Measurements from ENCODE around the gene RBM6.

The RBM6 gene

GRCh38 chr3:50111757-50112156 is 171.8 kb downstream of the RBM6 start:
- Histone ChIP-seq H3K9me3 (ENCODE audit: control insufficient read depth, insufficient read depth, low read length) (no peaks in the 10 kb centered on the region), H3K9ac (ENCODE audit: low read depth, low read length) (no peak overlapping the region), H3K4me1 (ENCODE audit: insufficient read depth, low read length) (no peaks in the 10 kb centered on the region), H3K36me3 (ENCODE audit: insufficient read depth, low read length) (peaks cover 68% of the 10 kb centered on the region)

GRCh38 chr3:50112462-50112861 is 172.5 kb downstream of the RBM6 start:
- H3K36me3 ChIP-seq (ENCODE audit: insufficient read depth, low read length) = peaks cover 65% of the 10 kb centered on the region
- no peaks in the 10 kb centered on the region for H3K4me1 ChIP-seq (ENCODE audit: insufficient read depth, low read length)
- H3K9ac ChIP-seq (ENCODE audit: low read depth, low read length) = no peak overlapping the region
- H3K9me3 ChIP-seq (ENCODE audit: control insufficient read depth, insufficient read depth, low read length) = no peaks in the 10 kb centered on the region

- Histone ChIP-seq H3K9ac (ENCODE audit: low read depth, low read length) (no peak overlapping the region), H3K36me3 (ENCODE audit: insufficient read depth, low read length) (peaks cover 50% of the 10 kb centered on the region), H3K9me3 (ENCODE audit: control insufficient read depth, insufficient read depth, low read length) (no peaks in the 10 kb centered on the region), H3K4me1 (ENCODE audit: insufficient read depth, low read length) (no peaks in the 10 kb centered on the region)
Observed at GRCh38 chr3:50117120-50117519, 177.2 kb downstream of the RBM6 start.

DNA sequence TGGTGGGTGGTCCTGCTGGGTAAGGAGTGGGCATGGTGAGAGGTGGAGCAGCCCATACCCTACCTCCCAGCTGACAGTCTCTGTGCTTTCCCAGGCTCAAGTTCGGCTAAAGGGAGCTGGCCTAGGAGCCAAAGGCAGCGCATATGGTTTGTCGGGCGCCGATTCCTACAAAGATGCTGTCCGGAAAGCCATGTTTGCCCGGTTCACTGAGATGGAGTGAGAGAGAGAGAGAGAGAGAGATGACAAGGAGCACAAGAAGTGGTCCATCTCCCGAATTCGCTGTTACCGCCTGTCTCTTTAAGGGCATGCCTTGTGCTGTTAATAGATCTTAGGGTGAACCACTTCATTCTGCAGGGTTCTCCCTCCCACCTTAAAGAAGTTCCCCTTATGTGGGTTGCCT is 178.3 kb downstream of the RBM6 start:
- H3K36me3 ChIP-seq (ENCODE audit: insufficient read depth, low read length) = peaks cover 41% of the 10 kb centered on the region

GRCh38 chr3:50119786-50120185 is 179.8 kb downstream of the RBM6 start:
- Histone ChIP-seq H3K9ac (ENCODE audit: low read depth, low read length) (no peak overlapping the region), H3K9me3 (ENCODE audit: control insufficient read depth, insufficient read depth, low read length) (no peaks in the 10 kb centered on the region), H3K4me1 (ENCODE audit: insufficient read depth, low read length) (peaks cover 4% of the 10 kb centered on the region; the same call in 1 of the 2 replicates), H3K36me3 (ENCODE audit: insufficient read depth, low read length) (peaks cover 27% of the 10 kb centered on the region)

More for the DNA sequence above, 178.3 kb downstream of the RBM6 start:
- Histone ChIP-seq H3K4me1 (ENCODE audit: insufficient read depth, low read length) (no peaks in the 10 kb centered on the region), H3K9ac (ENCODE audit: low read depth, low read length) (no peak overlapping the region), H3K9me3 (ENCODE audit: control insufficient read depth, insufficient read depth, low read length) (no peaks in the 10 kb centered on the region)

- Histone ChIP-seq H3K9me3 (ENCODE audit: control insufficient read depth, insufficient read depth, low read length) (no peaks in the 10 kb centered on the region), H3K36me3 (ENCODE audit: insufficient read depth, low read length) (peaks cover 23% of the 10 kb centered on the region), H3K9ac (ENCODE audit: low read depth, low read length) (no peak overlapping the region), H3K4me1 (ENCODE audit: insufficient read depth, low read length) (peaks cover 7% of the 10 kb centered on the region)
Observed at GRCh38 chr3:50120364-50121071, 180.6 kb downstream of the RBM6 start.

GRCh38 chr3:50121072-50122032 is 181.4 kb downstream of the RBM6 start:
- H3K9me3 ChIP-seq (ENCODE audit: control insufficient read depth, insufficient read depth, low read length) = no peaks in the 10 kb centered on the region
- no peak overlapping the region for H3K9ac ChIP-seq (ENCODE audit: low read depth, low read length)
- H3K36me3 ChIP-seq (ENCODE audit: insufficient read depth, low read length) = peaks cover 17% of the 10 kb centered on the region
- H3K4me1 ChIP-seq (ENCODE audit: insufficient read depth, low read length) = peaks cover 14% of the 10 kb centered on the region

GRCh38 chr3:50122071-50122470 is 182.1 kb downstream of the RBM6 start:
- Histone ChIP-seq H3K4me1 (ENCODE audit: insufficient read depth, low read length) (peaks cover 14% of the 10 kb centered on the region), H3K9me3 (ENCODE audit: control insufficient read depth, insufficient read depth, low read length) (no peaks in the 10 kb centered on the region), H3K9ac (ENCODE audit: low read depth, low read length) (no peak overlapping the region), H3K36me3 (ENCODE audit: insufficient read depth, low read length) (peaks cover 11% of the 10 kb centered on the region)

DNA sequence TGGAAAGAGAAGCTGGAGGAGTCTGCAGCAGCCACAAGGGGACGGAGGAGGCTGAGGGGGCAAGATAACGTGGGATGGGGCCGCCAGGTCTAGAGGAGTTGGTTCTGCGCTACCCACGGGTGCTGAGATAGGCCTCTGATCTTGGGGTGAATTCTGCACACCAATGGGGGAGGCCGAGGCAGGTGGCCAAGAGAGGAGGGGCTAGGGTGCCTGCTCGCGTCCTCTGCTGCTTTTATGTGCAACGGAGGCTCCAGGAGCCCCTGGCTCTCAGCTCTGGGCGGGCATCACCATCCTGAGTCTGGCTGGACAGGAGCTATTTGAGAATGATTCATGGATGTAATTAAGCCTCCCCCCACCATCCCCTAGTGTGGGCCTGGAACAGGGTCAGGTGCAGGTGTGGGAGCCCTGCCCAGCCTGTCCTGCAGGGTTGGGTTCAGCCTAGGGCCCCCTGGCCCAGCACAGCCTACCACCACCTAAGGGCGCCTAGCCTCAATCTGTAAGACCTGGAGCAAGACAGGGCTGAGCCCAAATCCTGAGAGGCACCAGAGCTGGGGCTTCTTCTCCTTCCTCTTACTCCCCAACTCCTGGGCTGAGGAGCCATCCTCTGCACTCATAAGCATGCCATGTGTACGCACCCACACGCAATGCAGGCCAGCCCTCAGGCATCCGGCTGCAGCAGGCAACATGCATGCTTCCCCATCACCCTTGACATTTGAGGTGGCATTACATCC is 182.9 kb downstream of the RBM6 start:
- Histone ChIP-seq H3K4me1 (ENCODE audit: insufficient read depth, low read length) (peaks cover 14% of the 10 kb centered on the region), H3K9ac (ENCODE audit: low read depth, low read length) (no peak overlapping the region), H3K9me3 (ENCODE audit: control insufficient read depth, insufficient read depth, low read length) (no peaks in the 10 kb centered on the region), H3K36me3 (ENCODE audit: insufficient read depth, low read length) (peaks cover 9% of the 10 kb centered on the region)

- H3K9me3 ChIP-seq (ENCODE audit: control insufficient read depth, insufficient read depth, low read length) = no peaks in the 10 kb centered on the region
- H3K36me3 ChIP-seq (ENCODE audit: insufficient read depth, low read length) = peaks cover 4% of the 10 kb centered on the region
- H3K9ac ChIP-seq (ENCODE audit: low read depth, low read length) = no peak overlapping the region
- H3K4me1 ChIP-seq (ENCODE audit: insufficient read depth, low read length) = peaks cover 14% of the 10 kb centered on the region
Observed at GRCh38 chr3:50123394-50124051, 183.6 kb downstream of the RBM6 start.

DNA sequence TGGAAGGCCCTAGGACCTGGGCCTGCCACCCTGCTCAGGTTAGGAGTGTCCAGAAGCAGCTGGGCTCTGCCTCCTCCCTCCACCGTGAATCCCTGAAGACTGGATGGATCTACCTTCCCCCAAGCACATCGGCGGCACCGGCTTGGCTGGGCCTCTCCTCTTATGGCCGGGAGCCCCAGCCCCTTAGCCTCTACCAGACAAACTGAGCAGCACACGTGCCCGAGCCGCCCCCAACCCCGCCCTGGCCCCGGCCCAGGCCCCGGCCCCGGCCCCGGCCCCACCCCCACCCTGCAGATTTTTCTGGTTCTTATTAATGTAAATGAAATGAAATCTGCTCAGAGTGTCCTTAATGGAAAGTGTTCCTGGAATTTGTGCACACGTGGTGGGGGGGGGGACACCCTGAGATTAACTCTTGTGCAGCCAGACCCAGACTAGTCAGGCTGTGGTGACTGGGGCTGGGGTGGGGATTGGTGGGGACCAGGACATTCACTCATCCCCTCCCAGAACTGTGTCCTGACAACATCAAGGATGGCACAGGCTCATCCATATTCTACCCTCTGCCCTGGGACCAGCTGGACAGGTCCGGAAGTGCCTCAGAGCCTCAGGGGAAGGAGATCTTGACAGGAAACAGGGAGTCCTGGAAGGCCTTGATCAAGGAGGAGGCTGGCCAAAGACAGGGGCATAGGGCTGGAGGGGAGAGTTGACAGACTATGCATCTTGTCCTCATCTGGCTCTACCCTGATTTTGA is 184.3 kb downstream of the RBM6 start:
- Histone ChIP-seq H3K36me3 (ENCODE audit: insufficient read depth, low read length) (peaks cover 2% of the 10 kb centered on the region; the same call in 1 of the 2 replicates), H3K9me3 (ENCODE audit: control insufficient read depth, insufficient read depth, low read length) (no peaks in the 10 kb centered on the region), H3K9ac (ENCODE audit: low read depth, low read length) (no peak overlapping the region), H3K4me1 (ENCODE audit: insufficient read depth, low read length) (peaks cover 14% of the 10 kb centered on the region)

DNA sequence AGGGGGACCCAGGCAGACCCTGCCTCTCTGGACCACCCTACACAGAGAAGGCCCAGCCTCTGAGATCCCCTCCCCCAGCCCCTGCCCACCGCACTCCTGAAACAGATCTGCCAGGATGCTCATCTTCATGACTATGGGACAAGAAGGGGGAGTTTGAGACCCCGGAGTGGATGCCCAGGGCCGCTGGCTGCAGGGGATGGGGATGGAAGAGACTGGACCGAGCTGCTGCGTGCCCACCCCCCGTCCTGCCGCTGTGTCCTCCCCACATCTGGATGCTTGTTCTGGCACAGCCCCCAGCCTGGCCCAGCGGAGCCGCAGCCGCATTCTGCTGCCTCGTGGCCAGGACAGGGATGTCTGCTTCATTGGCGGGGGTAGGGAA is 184.8 kb downstream of the RBM6 start:
- H3K4me1 ChIP-seq (ENCODE audit: insufficient read depth, low read length) = peaks cover 14% of the 10 kb centered on the region
- H3K9me3 ChIP-seq (ENCODE audit: control insufficient read depth, insufficient read depth, low read length) = no peaks in the 10 kb centered on the region
- no peaks in the 10 kb centered on the region; the same call in 1 of the 2 replicates for H3K36me3 ChIP-seq (ENCODE audit: insufficient read depth, low read length)
- H3K9ac ChIP-seq (ENCODE audit: low read depth, low read length) = no peak overlapping the region

- H3K9ac ChIP-seq (ENCODE audit: low read depth, low read length) = no peak overlapping the region
- H3K4me1 ChIP-seq (ENCODE audit: insufficient read depth, low read length) = peaks cover 14% of the 10 kb centered on the region
- H3K36me3 ChIP-seq (ENCODE audit: insufficient read depth, low read length) = no peaks in the 10 kb centered on the region
- no peaks in the 10 kb centered on the region for H3K9me3 ChIP-seq (ENCODE audit: control insufficient read depth, insufficient read depth, low read length)
Observed at GRCh38 chr3:50125541-50126286, 185.8 kb downstream of the RBM6 start.

Measured in ES-I3 (cell line).